ENCODE results near the gene PEG3.

- no peak for TF ChIP-seq EP300 (IDR thresholded peaks at IDR 0.05; ENCODE audit: low read depth in 2 of 2, low read length in 2 of 2)
- no peak for TF ChIP-seq EP300 (CRISPR knock-in tag; IDR thresholded peaks at IDR 0.05; ENCODE audit: borderline replicate concordance)
- TF ChIP-seq ZNF543 (CRISPR knock-in tag; IDR thresholded peaks at IDR 0.05): no peak
- no peak for TF ChIP-seq MAZ (IDR thresholded peaks at IDR 0.05; ENCODE audit: borderline replicate concordance, low read depth, low read length)
- TF ChIP-seq MAZ (CRISPR knock-in tag; IDR thresholded peaks at IDR 0.05; ENCODE audit: low read depth): no peak
- no peak for TF ChIP-seq ZNF33A (CRISPR knock-in tag; IDR thresholded peaks at IDR 0.05; ENCODE audit: borderline replicate concordance)
- TF ChIP-seq JUND (CRISPR knock-in tag; IDR thresholded peaks at IDR 0.05): no peak
- TF ChIP-seq FOXA1 (IDR thresholded peaks at IDR 0.05): no peak
- TF ChIP-seq FOXA1 (CRISPR knock-in tag; IDR thresholded peaks at IDR 0.05): no peak
- TF ChIP-seq MAFK (conservative IDR thresholded peaks at IDR 0.05 in 1 of 2, IDR thresholded peaks at IDR 0.05 in 1 of 2; ENCODE audit: low read length in 2 of 2): no peak
- no peak for TF ChIP-seq STAG1 (CRISPR knock-in tag; IDR thresholded peaks at IDR 0.05)
- TF ChIP-seq FOSL1 (CRISPR knock-in tag; IDR thresholded peaks at IDR 0.05; ENCODE audit: borderline replicate concordance): no peak
- no peak for TF ChIP-seq SP1 (IDR thresholded peaks at IDR 0.05)
- no peak for TF ChIP-seq SP1 (CRISPR knock-in tag; IDR thresholded peaks at IDR 0.05)
- TF ChIP-seq EHMT2 (IDR thresholded peaks at IDR 0.05; ENCODE audit: borderline replicate concordance, low read depth, low read length): no peak
- no peak for TF ChIP-seq E2F5 (CRISPR knock-in tag; conservative IDR thresholded peaks at IDR 0.05)
These were observed 26.0 kb upstream of the PEG3 start for GRCh38 chr19:56866538-56866937.

Data from HepG2 (cell line).